B cell (primary cell): Measurements from ENCODE around the gene NAPSA. TPM values are rescaled to one million over a fixed set of nuclear protein-coding genes. Genes with fewer than 3 reads are reported as not detected.

Experiments
- ATAC-seq: fragments of 200-7000 bp; cut with Tn5 transposase; one replicate; pipeline ENCODE4 v1.10.0; 2021; ENCODE audit warnings: low read depth, mild to moderate bottlenecking, moderate number of reproducible peaks, moderate library complexity
- CTCF ChIA-PET: fragments of 350-600 bp; sonication (Branson Sonifier 250); formaldehyde crosslinking; loops from one replicate; lab custom pipeline; 2021; ENCODE audit warnings: antibody characterized with exemption, inconsistent platforms; lab: Charles Lee
- POLR2A ChIA-PET: fragments of 350-600 bp; sonication (Branson Sonifier 250); formaldehyde crosslinking; loops from one replicate; lab custom pipeline; 2021; ENCODE audit warnings: antibody characterized with exemption; lab: Charles Lee
- DNase-seq: peaks from one replicate; pipeline ENCODE4 v3.0.0; 2013
- H2AFZ ChIP-seq: 2 replicates; pipeline ENCODE4 v1.6.1; 2012; ENCODE audit warnings: mild to moderate bottlenecking, low read depth, low read length; ENCODE audit not compliant: insufficient read depth, poor library complexity, severe bottlenecking
- H3K27ac ChIP-seq, 2 donors: 1 replicate in 1 of 2; 2 replicates in 1 of 2; pipeline ENCODE4 v1.5.1; 2012 to 2013; ENCODE audit warnings: low read length in 2 of 2, mild to moderate bottlenecking in 2 of 2, moderate library complexity in 1 of 2
- H3K27me3 ChIP-seq, 4 experiments: fragments of 200-600 bp in 1 of 4; sonication (generic) in 1 of 4; replicated peaks in 1 of 4; 1 replicate in 2 of 4; 2 replicates in 2 of 4; pipeline versions ENCODE4 v1.6.1 to v1.7.0; 2013 to 2016; ENCODE audit warnings: low read length in 3 of 4, mild to moderate bottlenecking in 2 of 4, mixed read lengths in 1 of 4, moderate library complexity in 1 of 4; ENCODE audit not compliant: insufficient read depth in 4 of 4, control insufficient read depth in 3 of 4; ENCODE audit errors: control extremely low read depth in 1 of 4
- H3K36me3 ChIP-seq, 2 experiments: replicated peaks in 1 of 2; 1 replicate in 1 of 2; 2 replicates in 1 of 2; pipeline versions ENCODE4 v1.6.1 to v1.7.1; 2013; ENCODE audit warnings: low read length in 1 of 2; ENCODE audit not compliant: insufficient read depth in 2 of 2, control insufficient read depth in 1 of 2; ENCODE audit errors: control extremely low read depth in 1 of 2, extremely low read depth in 1 of 2
- H3K4me1 ChIP-seq, 2 donors: fragments of 200-600 bp in 1 of 2; sonication (generic) in 1 of 2; 1 replicate in 1 of 2; 2 replicates in 1 of 2; pipeline versions ENCODE4 v1.5.1 to v1.6.1; 2013 to 2017; ENCODE audit warnings: low read length in 2 of 2; ENCODE audit not compliant: control insufficient read depth in 2 of 2, insufficient read depth in 2 of 2
- H3K4me2 ChIP-seq: replicated peaks from 2 replicates; pipeline ENCODE3; 2012; ENCODE audit warnings: mild to moderate bottlenecking, low read depth, low read length; ENCODE audit not compliant: poor library complexity, severe bottlenecking
- H3K4me3 ChIP-seq, 5 experiments: fragments of 200-600 bp in 1 of 5; sonication (generic) in 1 of 5; 1 replicate in 3 of 5; 2 replicates in 2 of 5; pipeline versions ENCODE4 v1.5.1 to v1.7.0; 2011 to 2016; ENCODE audit warnings: low read length in 4 of 5, mild to moderate bottlenecking in 4 of 5, low read depth in 2 of 5, control low read depth in 1 of 5, moderate library complexity in 1 of 5; ENCODE audit not compliant: insufficient read depth in 1 of 5; ENCODE audit errors: control extremely low read depth in 1 of 5, extremely low read depth in 1 of 5
- H3K79me2 ChIP-seq: fragments of 200-600 bp; sonication (generic); one replicate; pipeline ENCODE4 v1.6.0; 2016; ENCODE audit warnings: low read length; ENCODE audit not compliant: control insufficient read depth, insufficient read depth
- H3K9ac ChIP-seq: fragments of 200-600 bp; sonication (generic); 2 replicates; pipeline ENCODE4 v1.6.1; 2017; ENCODE audit warnings: mild to moderate bottlenecking, low read length, moderate library complexity
- H3K9me3 ChIP-seq, 3 donors: one replicate each; pipeline versions ENCODE4 v1.6.1 to v1.7.1; 2013; ENCODE audit warnings: low read length in 2 of 3; ENCODE audit not compliant: control insufficient read depth in 2 of 3, insufficient read depth in 1 of 3; ENCODE audit errors: control extremely low read depth in 1 of 3
- H4K20me1 ChIP-seq: 2 replicates; pipeline ENCODE4 v1.6.0; 2012; ENCODE audit warnings: mild to moderate bottlenecking, low read length; ENCODE audit not compliant: insufficient read depth, control insufficient read depth, poor library complexity, severe bottlenecking
- H3K27ac Mint-ChIP-seq: one replicate; pipeline ENCODE4 v1.8.0; 2021; ENCODE audit warnings: mixed read lengths
- H3K27me3 Mint-ChIP-seq: one replicate; pipeline ENCODE4 v1.8.0; 2021; ENCODE audit warnings: mixed read lengths
- H3K4me1 Mint-ChIP-seq: one replicate; pipeline ENCODE4 v1.8.0; 2021; ENCODE audit warnings: mixed read lengths
- H3K4me3 Mint-ChIP-seq: one replicate; pipeline ENCODE4 v1.8.0; 2021; ENCODE audit warnings: mixed read lengths
- H3K9me3 Mint-ChIP-seq: one replicate; pipeline ENCODE4 v1.8.0; 2022; ENCODE audit warnings: mixed read lengths; ENCODE audit not compliant: insufficient read depth
- EZH2 ChIP-seq: IDR thresholded peaks from 2 replicates; pipeline ENCODE4 v1.6.1; 2012; ENCODE audit warnings: borderline replicate concordance, low read depth, mild to moderate bottlenecking, moderate library complexity, low read length; ENCODE audit not compliant: insufficient read depth, poor library complexity, severe bottlenecking
- WGBS: methylation state at CpG from one replicate; pipeline ENCODE4 v1.1.5; 2013; ENCODE audit warnings: missing lambda C conversion rate; ENCODE audit not compliant: insufficient coverage; 5-methylcytosine and 5-hydroxymethylcytosine counted together
- intact Hi-C: fragments of 100-400 bp; cut with micrococcal nuclease; formaldehyde crosslinking; loops from one replicate; pipeline ENCODE4 v1.10.0; 2022
- polyA plus RNA-seq: library from polyadenylated mRNA; depleted of rRNA; stranded (reverse); fragments of >200 nt; gene quantifications from 2 replicates; pipeline ENCODE4 v1.2.3, GENCODE V29; 2012
- total RNA-seq, 2 donors: library from RNA; stranded (reverse); fragments of 120-200 nt in 1 of 2; gene quantifications; 1 replicate in 1 of 2; 2 replicates in 1 of 2; pipeline versions ENCODE4 v1.2.3 to v1.2.4, GENCODE V29; 2013 to 2022
- TF ChIP-seq, protein P1 (sequence below): fragments of 200-600 bp; IDR thresholded peaks from one replicate; pipeline ENCODE4 v1.8.0; 2022; ENCODE audit warnings: antibody characterized with exemption, mild to moderate bottlenecking

The NAPSA gene
- total and polyA plus RNA-seq, 2 donors (not counting 1 experiment from before 2014, with no cell fraction given), result 4.0 to 4.7 TPM

GRCh38 chr19:50358483-50359327 is 6.7 kb downstream of the NAPSA start:
- H3K27ac Mint-ChIP-seq, result peak overlapping the region; percentile 98
- Histone ChIP-seq H3K79me2 (peaks cover 17% of the 10 kb centered on the region), H3K4me1 (peaks cover 16 to 42% of the 10 kb centered on the region in 2 donors), H3K9me3 (peaks cover 0 to 6% (median 0%) of the 10 kb centered on the region in 3 donors), H3K4me2 (peak overlapping the region; percentile 99), H3K27ac (peak overlapping the region; percentile 95 to 99), H3K9ac (peak overlapping the region; percentile 99), H4K20me1 (no peaks in the 10 kb centered on the region), H3K27me3 (no peaks in the 10 kb centered on the region), H2AFZ (peak overlapping the region; percentile 87), H3K4me3 (peak overlapping the region; percentile 5 to 99 (median 68)), H3K36me3 (no peaks in the 10 kb centered on the region)
- no peaks in the 10 kb centered on the region for H3K9me3 Mint-ChIP-seq
- TF ChIP-seq, protein P1, sequence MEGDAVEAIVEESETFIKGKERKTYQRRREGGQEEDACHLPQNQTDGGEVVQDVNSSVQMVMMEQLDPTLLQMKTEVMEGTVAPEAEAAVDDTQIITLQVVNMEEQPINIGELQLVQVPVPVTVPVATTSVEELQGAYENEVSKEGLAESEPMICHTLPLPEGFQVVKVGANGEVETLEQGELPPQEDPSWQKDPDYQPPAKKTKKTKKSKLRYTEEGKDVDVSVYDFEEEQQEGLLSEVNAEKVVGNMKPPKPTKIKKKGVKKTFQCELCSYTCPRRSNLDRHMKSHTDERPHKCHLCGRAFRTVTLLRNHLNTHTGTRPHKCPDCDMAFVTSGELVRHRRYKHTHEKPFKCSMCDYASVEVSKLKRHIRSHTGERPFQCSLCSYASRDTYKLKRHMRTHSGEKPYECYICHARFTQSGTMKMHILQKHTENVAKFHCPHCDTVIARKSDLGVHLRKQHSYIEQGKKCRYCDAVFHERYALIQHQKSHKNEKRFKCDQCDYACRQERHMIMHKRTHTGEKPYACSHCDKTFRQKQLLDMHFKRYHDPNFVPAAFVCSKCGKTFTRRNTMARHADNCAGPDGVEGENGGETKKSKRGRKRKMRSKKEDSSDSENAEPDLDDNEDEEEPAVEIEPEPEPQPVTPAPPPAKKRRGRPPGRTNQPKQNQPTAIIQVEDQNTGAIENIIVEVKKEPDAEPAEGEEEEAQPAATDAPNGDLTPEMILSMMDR, result no peak
- no peak for TF ChIP-seq EZH2
- intact Hi-C loops, result loop anchor here (5.0 kb wide), 2 partner anchors 74 to 539 kb away; partner anchors contain the start of gene MYBPC2
- ATAC-seq (peak; percentile 34), DNase-seq (peak; percentile 90)
- H3K27me3 Mint-ChIP-seq, result no peaks in the 10 kb centered on the region
- peaks cover 47% of the 10 kb centered on the region for H3K4me1 Mint-ChIP-seq
- POLR2A ChIA-PET, result interaction anchor here (0.6 to 2.8 kb wide), 8 partner anchors 11 to 152 kb away, joined by 3 to 33 read pairs (median 14); partner anchors contain the start of genes JOSD2 and KCNC3
- 33% methylated on average over 46 of the region's 54 CpGs for WGBS
- CTCF ChIA-PET, result interaction anchor here (1.0 to 6.6 kb wide), 11 partner anchors 9 to 420 kb away, joined by 4 to 76 read pairs (median 21); partner anchors contain the start of genes KCNC3 and NAPSA
- peak overlapping the region; percentile 94 for H3K4me3 Mint-ChIP-seq
